ENCODE data around the gene WWOX. TPM values are rescaled to one million over a fixed set of nuclear protein-coding genes. Genes with fewer than 3 reads are reported as not detected.
"Not testable (repeated sequence)": the region's sequence is repeated elsewhere in the genome, so short reads cannot be mapped to it uniquely, and the experiment has no call there.

Gene WWOX
- total and polyA plus RNA-seq, 3 experiments from 2014 or later: 17.2 to 18.6 (median 18.2) TPM

DNA sequence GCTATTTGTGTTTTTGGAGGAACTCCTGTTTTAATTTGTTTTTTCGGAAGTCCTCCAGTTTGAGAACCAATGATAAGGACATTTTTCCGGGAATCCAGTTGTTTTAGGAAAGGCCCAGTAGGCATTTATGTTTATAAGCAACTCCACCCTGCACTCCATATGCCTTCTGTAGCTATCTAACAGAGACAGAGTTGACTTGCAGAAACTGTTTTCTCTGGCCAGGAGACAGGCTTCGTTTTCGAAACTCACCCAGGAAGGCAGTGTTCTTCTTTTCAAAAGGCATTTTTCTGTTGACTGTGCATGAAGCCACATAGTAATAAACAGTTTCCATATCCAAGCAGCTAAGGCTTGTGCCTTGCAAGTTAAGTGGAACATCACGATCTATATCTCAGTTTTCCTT, 587.1 kb downstream of the WWOX start:
- Histone ChIP-seq H3K9me3 (ENCODE audit: low read length) (no peaks in the 10 kb centered on the region), H3K4me3 (ENCODE audit: low read length) (no peak overlapping the region), H3K4me1 (ENCODE audit: insufficient read depth, low read length) (no peaks in the 10 kb centered on the region), H3K27me3 (ENCODE audit: insufficient read depth, low read length, poor library complexity, severe bottlenecking) (no peaks in the 10 kb centered on the region), H3K27ac (ENCODE audit: low read depth, low read length) (no peak overlapping the region), H3K36me3 (ENCODE audit: insufficient read depth, low read length) (no peaks in the 10 kb centered on the region)
- no peaks in the 10 kb centered on the region for H3K27me3 Mint-ChIP-seq
- H3K4me3 Mint-ChIP-seq: no peak overlapping the region
- no peak overlapping the region for H3K27ac Mint-ChIP-seq
- ChIA-PET CTCF (no interaction called here), POLR2A (no interaction called here)
- H3K36me3 Mint-ChIP-seq: no peaks in the 10 kb centered on the region
- no peaks in the 10 kb centered on the region for H3K4me1 Mint-ChIP-seq
- no peaks in the 10 kb centered on the region for H3K9me3 Mint-ChIP-seq
- no peak for DNase-seq

DNA sequence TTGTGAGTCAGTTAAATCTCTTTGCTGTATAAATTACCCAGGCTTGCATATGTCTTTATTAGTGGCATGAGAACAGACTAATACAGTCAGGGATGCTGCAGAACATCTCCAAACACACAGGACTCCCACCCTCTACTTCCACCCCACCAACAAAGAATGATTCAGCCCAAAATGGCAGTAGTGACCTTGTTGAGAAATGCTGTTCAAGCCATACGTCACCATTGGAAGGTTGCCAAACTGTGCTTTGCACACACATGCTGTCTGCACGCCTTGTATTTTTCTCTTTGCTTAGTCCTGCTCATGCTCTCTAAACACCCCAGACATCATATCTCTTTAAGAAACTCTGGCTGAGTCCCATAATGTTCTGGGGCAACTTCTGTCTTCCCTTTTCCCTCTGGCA, 589.6 kb downstream of the WWOX start:
- Histone ChIP-seq H3K27ac (ENCODE audit: low read depth, low read length) (no peak overlapping the region), H3K27me3 (ENCODE audit: insufficient read depth, low read length, poor library complexity, severe bottlenecking) (no peaks in the 10 kb centered on the region), H3K4me3 (ENCODE audit: low read length) (no peak overlapping the region), H3K9me3 (ENCODE audit: low read length) (no peaks in the 10 kb centered on the region), H3K36me3 (ENCODE audit: insufficient read depth, low read length) (no peaks in the 10 kb centered on the region), H3K4me1 (ENCODE audit: insufficient read depth, low read length) (no peaks in the 10 kb centered on the region)
- DNase-seq: no peak
- ChIA-PET POLR2A (no interaction called here), CTCF (no interaction called here)
- Mint-ChIP-seq H3K9me3 (no peaks in the 10 kb centered on the region), H3K4me3 (no peak overlapping the region), H3K27me3 (peaks cover 0 to 1% of the 10 kb centered on the region in 2 donors), H3K27ac (no peak overlapping the region), H3K36me3 (no peaks in the 10 kb centered on the region), H3K4me1 (no peaks in the 10 kb centered on the region)

DNA sequence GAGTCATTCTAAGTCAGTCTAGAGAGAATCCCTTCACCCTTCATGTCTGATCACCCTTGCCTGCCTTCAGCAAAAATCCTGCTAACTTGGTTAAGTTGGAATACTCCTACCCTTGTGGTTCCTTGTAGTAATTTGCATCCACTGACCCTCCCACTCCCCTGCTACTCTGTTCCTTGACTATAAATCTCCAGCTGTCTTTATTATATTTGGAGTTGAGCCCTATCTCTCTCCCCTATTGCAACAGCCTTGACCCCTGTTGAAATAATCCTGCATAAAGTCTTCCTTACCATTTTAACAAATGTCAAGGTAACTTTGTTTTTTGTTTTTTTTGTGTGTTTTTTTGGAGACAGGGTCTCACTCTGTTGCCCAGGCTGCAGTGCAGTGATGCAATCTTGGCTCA, 590.1 kb downstream of the WWOX start:
- ChIA-PET CTCF (no interaction called here), POLR2A (no interaction called here)
- Histone ChIP-seq H3K4me1 (ENCODE audit: insufficient read depth, low read length) (no peaks in the 10 kb centered on the region), H3K27me3 (ENCODE audit: insufficient read depth, low read length, poor library complexity, severe bottlenecking) (no peaks in the 10 kb centered on the region), H3K9me3 (ENCODE audit: low read length) (no peaks in the 10 kb centered on the region), H3K4me3 (ENCODE audit: low read length) (no peak overlapping the region), H3K36me3 (ENCODE audit: insufficient read depth, low read length) (no peaks in the 10 kb centered on the region), H3K27ac (ENCODE audit: low read depth, low read length) (no peak overlapping the region)
- H3K4me1 Mint-ChIP-seq: no peaks in the 10 kb centered on the region
- DNase-seq: no peak
- no peaks in the 10 kb centered on the region for H3K9me3 Mint-ChIP-seq
- no peak overlapping the region for H3K27ac Mint-ChIP-seq
- H3K27me3 Mint-ChIP-seq: peaks cover 0 to 1% of the 10 kb centered on the region in 2 donors
- no peak overlapping the region for H3K4me3 Mint-ChIP-seq
- no peaks in the 10 kb centered on the region for H3K36me3 Mint-ChIP-seq

DNA sequence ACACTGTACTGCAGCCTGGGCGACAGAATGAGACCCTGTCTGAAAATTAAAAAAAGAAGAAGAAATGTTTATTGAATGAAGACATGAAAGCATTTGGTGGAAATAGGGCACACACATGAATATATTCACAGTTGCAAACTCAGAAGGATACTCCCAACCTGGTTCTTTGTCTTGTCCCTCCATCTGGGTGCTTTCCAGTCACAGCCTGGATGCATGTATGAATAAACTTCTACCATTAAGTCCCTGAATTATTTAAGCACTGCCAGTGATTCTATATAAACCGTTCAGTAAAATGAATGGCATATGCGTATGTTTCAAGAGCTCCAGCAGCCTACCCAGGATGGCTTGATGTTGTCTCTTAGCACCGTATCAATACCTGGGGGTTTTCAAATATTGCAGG, 591.1 kb downstream of the WWOX start:
- Histone ChIP-seq H3K9me3 (ENCODE audit: low read length) (no peaks in the 10 kb centered on the region), H3K4me3 (ENCODE audit: low read length) (no peak overlapping the region), H3K27me3 (ENCODE audit: insufficient read depth, low read length, poor library complexity, severe bottlenecking) (no peaks in the 10 kb centered on the region), H3K4me1 (ENCODE audit: insufficient read depth, low read length) (no peaks in the 10 kb centered on the region), H3K36me3 (ENCODE audit: insufficient read depth, low read length) (no peaks in the 10 kb centered on the region), H3K27ac (ENCODE audit: low read depth, low read length) (no peak overlapping the region)
- Mint-ChIP-seq H3K36me3 (no peaks in the 10 kb centered on the region), H3K9me3 (no peaks in the 10 kb centered on the region), H3K27ac (no peak overlapping the region), H3K27me3 (peaks cover 0 to 1% of the 10 kb centered on the region in 2 donors), H3K4me3 (no peak overlapping the region), H3K4me1 (no peaks in the 10 kb centered on the region)
- POLR2A ChIA-PET: no interaction called here
- CTCF ChIA-PET: no interaction called here
- no peak for DNase-seq

DNA sequence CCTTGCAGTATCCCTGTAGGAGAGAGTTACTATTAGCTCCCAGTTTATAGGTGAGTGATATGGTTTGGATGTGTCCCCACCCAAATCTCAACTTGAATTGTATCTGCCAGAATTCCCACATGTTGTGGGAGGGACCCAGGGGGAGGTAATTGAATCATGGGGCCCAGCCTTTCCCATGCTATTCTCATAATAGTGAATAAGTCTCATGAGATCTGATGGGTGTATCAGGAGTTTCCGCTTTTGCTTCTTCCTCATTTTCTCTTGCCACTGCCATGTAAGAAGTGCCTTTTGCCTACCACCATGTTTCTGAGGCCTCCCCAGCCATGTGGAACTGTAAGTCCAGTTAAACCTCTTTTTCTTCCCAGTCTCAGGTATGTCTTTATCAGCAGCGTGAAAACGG, 592.3 kb downstream of the WWOX start:
- H3K4me3 ChIP-seq (ENCODE audit: low read length); H3K27ac ChIP-seq (ENCODE audit: low read depth, low read length); H3K27me3 Mint-ChIP-seq; H3K9me3 ChIP-seq (ENCODE audit: low read length); CTCF ChIA-PET; H3K36me3 Mint-ChIP-seq; H3K36me3 ChIP-seq (ENCODE audit: insufficient read depth, low read length); H3K9me3 Mint-ChIP-seq; POLR2A ChIA-PET; H3K4me1 ChIP-seq (ENCODE audit: insufficient read depth, low read length); H3K27me3 ChIP-seq (ENCODE audit: insufficient read depth, low read length, poor library complexity, severe bottlenecking); H3K4me3 Mint-ChIP-seq; DNase-seq; H3K4me1 Mint-ChIP-seq: not testable (repeated sequence)
- peak overlapping the region in 1 of 8 donors; percentile 63 for H3K27ac Mint-ChIP-seq

DNA sequence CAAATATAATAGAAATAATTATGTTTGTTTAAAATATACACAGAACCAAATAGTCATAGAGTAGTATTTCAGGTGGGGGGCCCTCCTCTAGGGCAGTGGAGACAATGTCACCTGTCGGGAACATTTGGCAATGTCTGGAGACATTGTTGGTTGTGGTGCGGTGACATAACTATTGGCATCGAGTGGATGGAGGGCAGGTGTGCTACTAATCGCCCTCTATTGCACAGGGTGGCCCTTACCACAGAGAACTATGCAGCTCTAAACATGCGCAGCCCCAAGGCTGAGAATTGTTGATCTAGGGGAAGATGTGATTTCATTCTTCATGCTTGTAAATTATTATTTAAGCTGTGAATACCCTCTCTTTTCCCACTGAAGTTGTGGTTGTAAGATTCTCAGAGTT, 594.0 kb downstream of the WWOX start:
- Histone ChIP-seq H3K4me1 (ENCODE audit: insufficient read depth, low read length) (no peaks in the 10 kb centered on the region), H3K27me3 (ENCODE audit: insufficient read depth, low read length, poor library complexity, severe bottlenecking) (no peaks in the 10 kb centered on the region), H3K36me3 (ENCODE audit: insufficient read depth, low read length) (no peaks in the 10 kb centered on the region), H3K4me3 (ENCODE audit: low read length) (no peak overlapping the region), H3K9me3 (ENCODE audit: low read length) (no peaks in the 10 kb centered on the region), H3K27ac (ENCODE audit: low read depth, low read length) (no peak overlapping the region)
- H3K9me3 Mint-ChIP-seq: no peaks in the 10 kb centered on the region
- CTCF ChIA-PET: no interaction called here
- H3K4me3 Mint-ChIP-seq: no peak overlapping the region
- POLR2A ChIA-PET: no interaction called here
- no peaks in the 10 kb centered on the region for H3K4me1 Mint-ChIP-seq
- no peak for DNase-seq
- H3K27ac Mint-ChIP-seq: no peak overlapping the region
- peaks cover 0 to 1% of the 10 kb centered on the region in 2 donors for H3K27me3 Mint-ChIP-seq
- no peaks in the 10 kb centered on the region for H3K36me3 Mint-ChIP-seq

DNA sequence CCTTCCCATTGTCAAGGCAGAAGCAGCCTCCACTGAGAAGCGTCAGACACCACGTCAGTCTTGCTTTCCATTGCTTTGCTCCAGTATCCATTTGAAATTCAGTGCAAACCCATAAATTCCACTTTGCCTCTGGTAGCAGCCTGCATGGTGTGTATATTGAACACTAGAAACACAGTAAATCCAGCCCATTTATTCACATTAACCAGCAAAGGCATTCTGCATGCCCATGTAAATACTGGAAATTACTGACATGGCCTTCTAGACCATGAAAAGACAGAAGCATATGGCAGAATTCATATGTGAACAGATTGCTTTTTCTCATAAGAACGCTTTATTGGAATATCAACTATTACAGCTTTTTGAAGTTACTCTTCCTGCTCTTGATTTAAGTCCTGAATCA, 595.0 kb downstream of the WWOX start:
- Mint-ChIP-seq H3K4me1 (no peaks in the 10 kb centered on the region), H3K9me3 (no peaks in the 10 kb centered on the region), H3K27me3 (peaks cover 0 to 1% of the 10 kb centered on the region in 2 donors), H3K27ac (no peak overlapping the region), H3K36me3 (no peaks in the 10 kb centered on the region), H3K4me3 (no peak overlapping the region)
- DNase-seq: no peak
- H3K27ac ChIP-seq (ENCODE audit: low read depth, low read length): no peak overlapping the region
- no peaks in the 10 kb centered on the region for H3K9me3 ChIP-seq (ENCODE audit: low read length)
- H3K36me3 ChIP-seq (ENCODE audit: insufficient read depth, low read length): no peaks in the 10 kb centered on the region
- H3K4me1 ChIP-seq (ENCODE audit: insufficient read depth, low read length): no peaks in the 10 kb centered on the region
- ChIA-PET POLR2A (no interaction called here), CTCF (no interaction called here)
- no peaks in the 10 kb centered on the region for H3K27me3 ChIP-seq (ENCODE audit: insufficient read depth, low read length, poor library complexity, severe bottlenecking)
- H3K4me3 ChIP-seq (ENCODE audit: low read length): no peak overlapping the region

DNA sequence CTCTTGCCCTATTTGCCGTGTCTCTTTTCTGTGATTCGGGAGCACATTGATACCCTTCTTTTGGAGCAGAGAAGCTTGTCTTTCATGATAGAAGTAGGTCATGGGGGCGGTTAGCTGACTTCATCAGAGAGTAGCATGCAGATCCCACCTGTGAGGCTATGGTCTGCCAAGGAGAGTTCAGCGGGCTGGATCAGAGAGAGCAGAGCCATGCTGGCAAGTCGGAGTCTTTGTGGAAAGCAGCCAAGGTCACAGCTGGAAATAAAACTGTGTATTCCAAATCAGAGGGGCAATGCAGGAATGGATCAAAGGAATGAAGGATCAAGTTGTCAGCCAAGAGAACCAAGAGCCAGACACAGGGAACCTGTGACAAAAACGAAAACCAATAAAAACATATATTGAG, 595.9 kb downstream of the WWOX start:
- Histone ChIP-seq H3K9me3 (ENCODE audit: low read length) (no peaks in the 10 kb centered on the region), H3K27me3 (ENCODE audit: insufficient read depth, low read length, poor library complexity, severe bottlenecking) (no peaks in the 10 kb centered on the region), H3K36me3 (ENCODE audit: insufficient read depth, low read length) (no peaks in the 10 kb centered on the region), H3K27ac (ENCODE audit: low read depth, low read length) (no peak overlapping the region), H3K4me1 (ENCODE audit: insufficient read depth, low read length) (no peaks in the 10 kb centered on the region), H3K4me3 (ENCODE audit: low read length) (no peak overlapping the region)
- ChIA-PET CTCF (no interaction called here), POLR2A (no interaction called here)
- Mint-ChIP-seq H3K9me3 (no peaks in the 10 kb centered on the region), H3K27ac (peak overlapping the region in 1 of 8 donors; percentile 67), H3K4me1 (no peaks in the 10 kb centered on the region), H3K4me3 (no peak overlapping the region), H3K36me3 (no peaks in the 10 kb centered on the region), H3K27me3 (peaks cover 0 to 1% of the 10 kb centered on the region in 2 donors)
- DNase-seq: no peak

DNA sequence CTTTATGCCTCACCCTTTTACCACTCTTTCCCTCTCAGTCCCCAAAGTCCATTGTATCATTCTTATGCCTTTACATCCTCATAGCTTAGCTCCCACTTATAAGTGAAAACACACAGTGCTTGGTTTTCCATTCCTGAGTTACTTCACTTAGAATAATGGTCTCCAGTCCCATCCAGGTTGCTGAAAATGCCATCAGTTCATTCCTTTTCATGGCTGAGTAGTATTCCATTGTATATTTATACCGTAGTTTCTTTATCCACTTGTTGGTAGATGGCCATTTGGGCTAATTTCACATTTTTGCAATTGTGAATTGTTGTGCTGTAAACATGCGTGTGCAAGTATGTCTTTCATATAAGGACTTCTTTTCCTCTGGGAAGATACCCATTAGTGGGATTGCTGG, 597.3 kb downstream of the WWOX start:
- ChIA-PET POLR2A (no interaction called here), CTCF (interaction anchor here (1.3 kb wide), 1 partner anchor 74 kb away, joined by 4 read pairs; no protein-coding TSS in a partner anchor)
- Histone ChIP-seq H3K4me3 (ENCODE audit: low read length) (no peak overlapping the region), H3K9me3 (ENCODE audit: low read length) (no peaks in the 10 kb centered on the region), H3K4me1 (ENCODE audit: insufficient read depth, low read length) (no peaks in the 10 kb centered on the region), H3K27me3 (ENCODE audit: insufficient read depth, low read length, poor library complexity, severe bottlenecking) (no peaks in the 10 kb centered on the region), H3K36me3 (ENCODE audit: insufficient read depth, low read length) (no peaks in the 10 kb centered on the region), H3K27ac (ENCODE audit: low read depth, low read length) (no peak overlapping the region)
- no peak for DNase-seq
- Mint-ChIP-seq H3K4me3 (no peak overlapping the region), H3K27me3 (peaks cover 0 to 1% of the 10 kb centered on the region in 2 donors), H3K4me1 (no peaks in the 10 kb centered on the region), H3K27ac (peak overlapping the region in 1 of 8 donors; percentile 66), H3K36me3 (no peaks in the 10 kb centered on the region), H3K9me3 (no peaks in the 10 kb centered on the region)
